Dendritic cell treated with granulocyte-macrophage colony-stimulating factor and Interleukin-4, amounts not matched to agents 40 ng/mL and 50 ng/mL, for 4 days (primary cell): ENCODE data around the gene IGSF9B.

Experiments used
- H3K27ac Mint-ChIP-seq: one replicate; pipeline ENCODE4 v1.8.0; 2022; ENCODE audit warnings: mild to moderate bottlenecking, mixed read lengths
- H3K27me3 Mint-ChIP-seq: one replicate; pipeline ENCODE4 v1.8.0; 2022; ENCODE audit warnings: mild to moderate bottlenecking, mixed read lengths
- H3K36me3 Mint-ChIP-seq: one replicate; pipeline ENCODE4 v1.8.0; 2022; ENCODE audit warnings: low read depth, mixed read lengths
- H3K4me1 Mint-ChIP-seq: one replicate; pipeline ENCODE4 v1.8.0; 2022; ENCODE audit warnings: low read depth, mixed read lengths
- H3K4me3 Mint-ChIP-seq: one replicate; pipeline ENCODE4 v1.8.0; 2022; ENCODE audit warnings: mild to moderate bottlenecking, moderate library complexity, mixed read lengths
- H3K9me3 Mint-ChIP-seq: one replicate; pipeline ENCODE4 v1.8.0; 2022; ENCODE audit warnings: mixed read lengths
- intact Hi-C: fragments of 100-400 bp; cut with micrococcal nuclease; formaldehyde crosslinking; loops from one replicate; pipeline ENCODE4 v1.15.0; 2022

Gene IGSF9B

GRCh38 chr11:133895551-133895950, 61.2 kb downstream of the IGSF9B start:
- Mint-ChIP-seq H3K9me3 (no peaks in the 10 kb centered on the region), H3K27ac (no peak overlapping the region), H3K36me3 (no peaks in the 10 kb centered on the region), H3K4me3 (no peak overlapping the region), H3K27me3 (no peaks in the 10 kb centered on the region), H3K4me1 (no peaks in the 10 kb centered on the region)
- intact Hi-C loops: no loop called here

- Mint-ChIP-seq H3K9me3 (no peaks in the 10 kb centered on the region), H3K4me3 (no peak overlapping the region), H3K27ac (no peak overlapping the region), H3K36me3 (no peaks in the 10 kb centered on the region), H3K27me3 (no peaks in the 10 kb centered on the region), H3K4me1 (no peaks in the 10 kb centered on the region)
- intact Hi-C loops: no loop called here
These were observed 61.7 kb downstream of the IGSF9B start for GRCh38 chr11:133895061-133895479.

- intact Hi-C loops: no loop called here
- Mint-ChIP-seq H3K4me1 (no peaks in the 10 kb centered on the region), H3K9me3 (no peaks in the 10 kb centered on the region), H3K36me3 (no peaks in the 10 kb centered on the region), H3K27me3 (no peaks in the 10 kb centered on the region), H3K4me3 (no peak overlapping the region), H3K27ac (no peak overlapping the region)
These were observed 63.4 kb downstream of the IGSF9B start for GRCh38 chr11:133893381-133893780.

GRCh38 chr11:133892584-133893380, 64.0 kb downstream of the IGSF9B start:
- intact Hi-C loops: no loop called here
- Mint-ChIP-seq H3K36me3 (no peaks in the 10 kb centered on the region), H3K9me3 (no peaks in the 10 kb centered on the region), H3K27me3 (no peaks in the 10 kb centered on the region), H3K27ac (no peak overlapping the region), H3K4me3 (no peak overlapping the region), H3K4me1 (no peaks in the 10 kb centered on the region)

GRCh38 chr11:133892126-133892525, 64.6 kb downstream of the IGSF9B start:
- intact Hi-C loops: no loop called here
- no peak overlapping the region for H3K27ac Mint-ChIP-seq

GRCh38 chr11:133889893-133890292, 66.9 kb downstream of the IGSF9B start:
- intact Hi-C loops: no loop called here
- Mint-ChIP-seq H3K27ac (no peak overlapping the region), H3K27me3 (no peaks in the 10 kb centered on the region), H3K4me3 (no peak overlapping the region), H3K4me1 (no peaks in the 10 kb centered on the region), H3K9me3 (peaks cover 9% of the 10 kb centered on the region), H3K36me3 (no peaks in the 10 kb centered on the region)

More at GRCh38 chr11:133892126-133892525, 64.6 kb downstream of the IGSF9B start:
- H3K4me3 Mint-ChIP-seq: no peak overlapping the region
- H3K9me3 Mint-ChIP-seq: peaks cover 3% of the 10 kb centered on the region
- no peaks in the 10 kb centered on the region for H3K36me3 Mint-ChIP-seq
- no peaks in the 10 kb centered on the region for H3K4me1 Mint-ChIP-seq
- no peaks in the 10 kb centered on the region for H3K27me3 Mint-ChIP-seq

- H3K27me3 Mint-ChIP-seq: no peaks in the 10 kb centered on the region
- H3K27ac Mint-ChIP-seq: no peak overlapping the region
- H3K36me3 Mint-ChIP-seq: no peaks in the 10 kb centered on the region
- no peak overlapping the region for H3K4me3 Mint-ChIP-seq
- H3K4me1 Mint-ChIP-seq: no peaks in the 10 kb centered on the region
- intact Hi-C loops: no loop called here
- H3K9me3 Mint-ChIP-seq: peaks cover 15% of the 10 kb centered on the region
These were observed 67.6 kb downstream of the IGSF9B start for GRCh38 chr11:133889188-133889587.

- Mint-ChIP-seq H3K4me1 (no peaks in the 10 kb centered on the region), H3K27ac (no peak overlapping the region), H3K4me3 (no peak overlapping the region), H3K36me3 (no peaks in the 10 kb centered on the region), H3K27me3 (no peaks in the 10 kb centered on the region), H3K9me3 (peaks cover 28% of the 10 kb centered on the region)
- intact Hi-C loops: no loop called here
These were observed 69.0 kb downstream of the IGSF9B start for GRCh38 chr11:133887692-133888332.

- Mint-ChIP-seq H3K27ac (no peak overlapping the region), H3K36me3 (no peaks in the 10 kb centered on the region), H3K4me3 (no peak overlapping the region), H3K9me3 (peaks cover 36% of the 10 kb centered on the region), H3K4me1 (no peaks in the 10 kb centered on the region), H3K27me3 (no peaks in the 10 kb centered on the region)
- intact Hi-C loops: no loop called here
These were observed 70.7 kb downstream of the IGSF9B start for GRCh38 chr11:133886029-133886428.

GRCh38 chr11:133872160-133872559, 84.6 kb downstream of the IGSF9B start:
- Mint-ChIP-seq H3K36me3 (no peaks in the 10 kb centered on the region), H3K27me3 (no peaks in the 10 kb centered on the region), H3K4me1 (no peaks in the 10 kb centered on the region), H3K27ac (no peak overlapping the region), H3K4me3 (no peak overlapping the region), H3K9me3 (no peaks in the 10 kb centered on the region)
- intact Hi-C loops: no loop called here

GRCh38 chr11:133867456-133867855, 89.3 kb downstream of the IGSF9B start:
- no peak overlapping the region for H3K27ac Mint-ChIP-seq
- H3K36me3 Mint-ChIP-seq: no peaks in the 10 kb centered on the region
- H3K27me3 Mint-ChIP-seq: no peaks in the 10 kb centered on the region
- no peaks in the 10 kb centered on the region for H3K4me1 Mint-ChIP-seq
- H3K4me3 Mint-ChIP-seq: no peak overlapping the region
- intact Hi-C loops: no loop called here
- peaks cover 15% of the 10 kb centered on the region for H3K9me3 Mint-ChIP-seq

GRCh38 chr11:133865466-133865865, 91.3 kb downstream of the IGSF9B start:
- Mint-ChIP-seq H3K27me3 (no peaks in the 10 kb centered on the region), H3K9me3 (peaks cover 15% of the 10 kb centered on the region), H3K4me1 (no peaks in the 10 kb centered on the region), H3K27ac (no peak overlapping the region), H3K36me3 (no peaks in the 10 kb centered on the region), H3K4me3 (no peak overlapping the region)
- intact Hi-C loops: no loop called here

GRCh38 chr11:133864756-133865155, 92.0 kb downstream of the IGSF9B start:
- no peaks in the 10 kb centered on the region for H3K27me3 Mint-ChIP-seq

GRCh38 chr11:133860151-133860550, 96.6 kb downstream of the IGSF9B start:
- Mint-ChIP-seq H3K4me3 (no peak overlapping the region), H3K9me3 (peaks cover 11% of the 10 kb centered on the region), H3K4me1 (no peaks in the 10 kb centered on the region), H3K27me3 (no peaks in the 10 kb centered on the region), H3K27ac (no peak overlapping the region), H3K36me3 (no peaks in the 10 kb centered on the region)
- intact Hi-C loops: no loop called here

More at GRCh38 chr11:133864756-133865155, 92.0 kb downstream of the IGSF9B start:
- Mint-ChIP-seq H3K4me3 (no peak overlapping the region), H3K9me3 (peaks cover 15% of the 10 kb centered on the region), H3K27ac (no peak overlapping the region), H3K36me3 (no peaks in the 10 kb centered on the region), H3K4me1 (no peaks in the 10 kb centered on the region)
- intact Hi-C loops: no loop called here
